HG03066 (cell line): Measurements from ENCODE around the gene CXXC1.
"Not testable (repeated sequence)": the region's sequence is repeated elsewhere in the genome, so short reads cannot be mapped to it uniquely, and the experiment has no call there.

Experiments used
- ATAC-seq: cut with Tn5 transposase; IDR thresholded peaks from one replicate; pipeline ENCODE4 v1.9.1; 2021; ENCODE audit warnings: low read depth; ENCODE audit not compliant: unreplicated experiment

CXXC1 gene

GRCh38 chr18:50276452-50276851 is 11.0 kb downstream of the CXXC1 start:
- no peak for ATAC-seq

- no peak for ATAC-seq
These were observed 11.9 kb downstream of the CXXC1 start for GRCh38 chr18:50275503-50276036.

- no peak for ATAC-seq
These were observed 12.6 kb downstream of the CXXC1 start for GRCh38 chr18:50274941-50275340.

- ATAC-seq = no peak
These were observed 13.4 kb downstream of the CXXC1 start for GRCh38 chr18:50274044-50274442.

GRCh38 chr18:50273203-50274043 is 14.1 kb downstream of the CXXC1 start:
- ATAC-seq = no peak

- no peak for ATAC-seq
These were observed 14.9 kb downstream of the CXXC1 start for GRCh38 chr18:50272568-50272967.

GRCh38 chr18:50268022-50268747 is 19.3 kb downstream of the CXXC1 start:
- peak; percentile 58 for ATAC-seq

- ATAC-seq = peak; percentile 82
These were observed 21.2 kb downstream of the CXXC1 start, which contains the start of gene CFAP53 for GRCh38 chr18:50266248-50266704. Gene CFAP53, minus strand, starts transcription at chr18:50266495. Its CDS starts 91 bp downstream, at chr18:50266404.

- ATAC-seq = no peak
These were observed 24.5 kb downstream of the CXXC1 start for GRCh38 chr18:50262977-50263376.

- no peak for ATAC-seq
These were observed 36.6 kb downstream of the CXXC1 start for GRCh38 chr18:50250935-50251334.

GRCh38 chr18:50249576-50249975 is 37.9 kb downstream of the CXXC1 start:
- ATAC-seq = no peak

GRCh38 chr18:50247561-50247960 is 39.9 kb downstream of the CXXC1 start:
- no peak for ATAC-seq

GRCh38 chr18:50241768-50242167 is 45.7 kb downstream of the CXXC1 start:
- not testable (repeated sequence) for ATAC-seq

- ATAC-seq = no peak
These were observed 47.4 kb downstream of the CXXC1 start for GRCh38 chr18:50240080-50240563.

- ATAC-seq = no peak
These were observed 55.1 kb downstream of the CXXC1 start for GRCh38 chr18:50232419-50232818.
